BLaER1 treated with 17β-estradiol and CSF1 and Interleukin-3, amounts not matched to agents 10 nM and 100 nM (cell line): ENCODE data around the gene TNFRSF12A.

ENCODE experiments used
- H3K27ac ChIP-seq, 11 experiments: shearing (Covaris generic); formaldehyde crosslinking; 2 replicates each; pipeline ENCODE4 v1.8.1; 2022
- H3K27me3 ChIP-seq, 11 experiments: shearing (Covaris generic); formaldehyde crosslinking; 2 replicates each; pipeline ENCODE4 v1.8.1; 2022
- H3K36me3 ChIP-seq, 11 experiments: shearing (Covaris generic); formaldehyde crosslinking; 2 replicates each; pipeline ENCODE4 v1.8.1; 2022
- H3K4me1 ChIP-seq, 10 experiments: shearing (Covaris generic); formaldehyde crosslinking; 2 replicates each; pipeline ENCODE4 v1.8.1; 2022
- H3K4me2 ChIP-seq, 11 experiments: shearing (Covaris generic); formaldehyde crosslinking; 2 replicates each; pipeline ENCODE4 v1.8.1; 2022
- H3K4me3 ChIP-seq, 10 experiments: shearing (Covaris generic); formaldehyde crosslinking; 2 replicates each; pipeline ENCODE4 v1.8.1; 2022
- H3K9ac ChIP-seq, 11 experiments: shearing (Covaris generic); formaldehyde crosslinking; 2 replicates each; pipeline ENCODE4 v1.8.1; 2022
- H3K9me3 ChIP-seq, 11 experiments: shearing (Covaris generic); formaldehyde crosslinking; replicated peaks in 1 of 11; 2 replicates each; pipeline ENCODE4 v1.8.1; 2022
- H4K20me1 ChIP-seq, 11 experiments: shearing (Covaris generic); formaldehyde crosslinking; 2 replicates each; pipeline ENCODE4 v1.8.1; 2022
- Cebpa-rat ChIP-seq, 11 experiments: shearing (Covaris generic); IDR thresholded peaks; 2 replicates each; pipeline ENCODE4 v1.8.1; 2022

The TNFRSF12A gene

GRCh38 chr16:2981899-2982250 is 38.3 kb upstream of the TNFRSF12A start:
- no peaks in the 10 kb centered on the region for H3K9me3 ChIP-seq
- H3K36me3 ChIP-seq = peaks cover 0 to 19% (median 14%) of the 10 kb centered on the region in 11 experiments; a peak in 10 of 22 replicates
- no peak overlapping the region; a peak in 1 of 22 replicates for H3K27ac ChIP-seq
- peaks cover 0 to 19% (median 14%) of the 10 kb centered on the region in 11 experiments; a peak in 16 of 22 replicates for H4K20me1 ChIP-seq
- TF ChIP-seq Cebpa-rat (IDR thresholded peaks at IDR 0.05) = no peak
- H3K4me2 ChIP-seq = peak overlapping the region in 10 of 11 experiments; percentile 89 to 99 (median 96); a peak in 17 of 22 replicates
- 0 out of 22 replicates have a peak, but pooled peaks cover 0 to 3% (median 0%) of the 10 kb centered on the region in 11 experiments for H3K27me3 ChIP-seq
- H3K4me1 ChIP-seq = peaks cover 30 to 74% (median 71%) of the 10 kb centered on the region in 10 experiments
- H3K4me3 ChIP-seq = no peak overlapping the region
- peak overlapping the region in 5 of 11 experiments; percentile 22 to 95 (median 91); a peak in 8 of 22 replicates for H3K9ac ChIP-seq

DNA sequence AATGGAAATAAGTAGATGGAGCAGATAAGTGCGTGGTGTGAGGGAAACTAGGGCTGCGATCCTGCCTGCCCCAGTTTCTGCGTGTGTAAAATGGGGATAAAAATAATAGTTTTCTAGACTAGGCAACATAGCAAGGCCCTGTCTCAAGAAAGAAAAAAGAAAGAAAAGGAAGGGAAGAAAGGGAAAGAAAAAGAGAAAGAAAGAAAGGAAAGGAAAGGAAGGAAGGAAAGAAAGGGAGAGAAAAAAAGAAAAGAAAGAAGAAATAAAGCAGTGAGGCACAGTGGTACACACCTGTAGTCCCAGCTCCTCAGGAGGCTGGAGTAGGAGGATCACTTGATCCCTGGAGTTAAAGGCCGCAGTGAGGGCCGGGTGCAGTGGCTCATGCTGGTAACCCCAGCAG is 37.8 kb upstream of the TNFRSF12A start:
- peaks cover 0 to 14% (median 8%) of the 10 kb centered on the region in 11 experiments; a peak in 9 of 22 replicates for H3K36me3 ChIP-seq
- 0 out of 22 replicates have a peak, but pooled peaks cover 0 to 3% (median 0%) of the 10 kb centered on the region in 11 experiments for H3K27me3 ChIP-seq
- peaks cover 30 to 74% (median 66%) of the 10 kb centered on the region in 10 experiments for H3K4me1 ChIP-seq
- no peak for TF ChIP-seq Cebpa-rat (IDR thresholded peaks at IDR 0.05)
- peaks cover 0 to 16% (median 10%) of the 10 kb centered on the region in 11 experiments; a peak in 14 of 22 replicates for H4K20me1 ChIP-seq
- H3K4me3 ChIP-seq = no peak overlapping the region
- H3K9me3 ChIP-seq = no peaks in the 10 kb centered on the region
- H3K4me2 ChIP-seq = peak overlapping the region in 10 of 11 experiments; percentile 75 to 99 (median 88); a peak in 17 of 22 replicates
- no peak overlapping the region for H3K27ac ChIP-seq
- 0 out of 22 replicates have a peak overlapping the region, but pooled peaks of 2 of the 11 experiments have one; percentile 29 to 35 for H3K9ac ChIP-seq

GRCh38 chr16:2983706-2984136 is 36.4 kb upstream of the TNFRSF12A start:
- peaks cover 0 to 8% (median 0%) of the 10 kb centered on the region in 11 experiments; a peak in 6 of 22 replicates for H4K20me1 ChIP-seq
- H3K9ac ChIP-seq = peak overlapping the region; percentile 39 to 60 (median 54); a peak in 17 of 22 replicates
- peaks cover 0 to 4% (median 0%) of the 10 kb centered on the region in 11 experiments; a peak in 1 of 22 replicates for H3K27me3 ChIP-seq
- peak overlapping the region in 9 of 10 experiments; percentile 29 to 55 (median 43); a peak in 12 of 20 replicates for H3K4me3 ChIP-seq
- TF ChIP-seq Cebpa-rat (IDR thresholded peaks at IDR 0.05) = no peak
- peaks cover 0 to 3% (median 0%) of the 10 kb centered on the region in 11 experiments; a peak in 2 of 22 replicates for H3K36me3 ChIP-seq
- peak overlapping the region in 1 of 11 experiments; percentile 16; a peak in 1 of 22 replicates for H3K27ac ChIP-seq
- peak overlapping the region; percentile 75 to 99 (median 87) for H3K4me2 ChIP-seq
- H3K9me3 ChIP-seq = no peaks in the 10 kb centered on the region
- H3K4me1 ChIP-seq = peaks cover 30 to 63% (median 52%) of the 10 kb centered on the region in 10 experiments

GRCh38 chr16:2985462-2985861 is 34.7 kb upstream of the TNFRSF12A start:
- peaks cover 23 to 51% (median 41%) of the 10 kb centered on the region in 10 experiments for H3K4me1 ChIP-seq
- no peak overlapping the region for H3K27ac ChIP-seq
- H3K4me2 ChIP-seq = no peak overlapping the region
- peaks cover 8 to 22% (median 9%) of the 10 kb centered on the region in 11 experiments; a peak in 20 of 22 replicates for H3K27me3 ChIP-seq
- peak overlapping the region in 1 of 11 experiments; percentile 1; a peak in 1 of 22 replicates for H3K9ac ChIP-seq
- TF ChIP-seq Cebpa-rat (IDR thresholded peaks at IDR 0.05) = no peak
- no peaks in the 10 kb centered on the region for H3K36me3 ChIP-seq
- peaks cover 0 to 3% (median 0%) of the 10 kb centered on the region in 11 experiments; a peak in 5 of 22 replicates for H4K20me1 ChIP-seq
- H3K9me3 ChIP-seq = no peaks in the 10 kb centered on the region
- H3K4me3 ChIP-seq = no peak overlapping the region

- no peaks in the 10 kb centered on the region for H3K36me3 ChIP-seq
- no peak overlapping the region for H3K4me3 ChIP-seq
- peak overlapping the region in 3 of 11 experiments; percentile 1 to 33 (median 19); a peak in 3 of 22 replicates for H3K9ac ChIP-seq
- no peak overlapping the region for H3K27ac ChIP-seq
- no peak for TF ChIP-seq Cebpa-rat (IDR thresholded peaks at IDR 0.05)
- H3K4me1 ChIP-seq = peaks cover 21 to 47% (median 38%) of the 10 kb centered on the region in 10 experiments
- H3K4me2 ChIP-seq = peak overlapping the region in 1 of 11 experiments; percentile 21; a peak in 1 of 22 replicates
- peaks cover 0 to 7% (median 0%) of the 10 kb centered on the region in 11 experiments; a peak in 5 of 22 replicates for H4K20me1 ChIP-seq
- H3K27me3 ChIP-seq = peaks cover 13 to 26% (median 14%) of the 10 kb centered on the region in 11 experiments; a peak in 20 of 22 replicates
- no peaks in the 10 kb centered on the region for H3K9me3 ChIP-seq
Measured at GRCh38 chr16:2985893-2986355, 34.2 kb upstream of the TNFRSF12A start.

DNA sequence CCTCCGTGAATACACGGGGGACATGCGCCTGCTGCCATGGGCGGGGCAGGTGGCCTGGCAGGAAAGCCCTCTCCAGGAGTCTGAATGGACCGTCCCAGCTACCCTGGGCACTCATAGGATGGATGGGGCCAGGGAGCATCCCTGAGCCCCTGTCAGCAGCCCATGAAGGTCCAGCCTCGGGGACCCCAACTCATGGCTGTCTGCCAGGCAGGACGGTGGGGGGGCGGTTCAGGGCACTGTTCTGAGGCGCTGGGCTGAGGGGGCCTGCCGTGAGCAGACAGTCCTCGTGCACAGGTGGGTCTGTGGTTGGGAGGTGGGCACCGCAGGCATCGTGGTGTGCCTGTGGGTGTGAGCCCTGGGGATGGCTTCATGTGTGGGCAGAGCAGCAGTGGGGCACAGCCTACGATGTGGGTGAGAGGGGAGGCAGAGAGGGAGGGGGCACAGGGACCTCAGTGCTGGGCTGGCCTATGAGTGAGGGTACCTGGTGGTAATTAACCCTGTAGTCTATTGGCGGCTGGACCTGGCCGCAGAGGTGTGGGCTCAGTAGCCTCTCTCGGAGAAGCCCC is 33.5 kb upstream of the TNFRSF12A start:
- Histone ChIP-seq H3K9me3 (no peaks in the 10 kb centered on the region), H3K4me3 (no peak overlapping the region), H3K27ac (no peak overlapping the region), H3K4me2 (peak overlapping the region in 6 of 11 experiments; percentile 10 to 37 (median 21); a peak in 6 of 22 replicates), H3K9ac (peak overlapping the region in 2 of 11 experiments; percentile 19 to 33; a peak in 3 of 22 replicates), H3K4me1 (peaks cover 15 to 39% (median 30%) of the 10 kb centered on the region in 10 experiments; a peak in 19 of 20 replicates), H4K20me1 (peaks cover 0 to 14% (median 0%) of the 10 kb centered on the region in 11 experiments; a peak in 5 of 22 replicates), H3K27me3 (peaks cover 13 to 34% (median 21%) of the 10 kb centered on the region in 11 experiments; a peak in 20 of 22 replicates), H3K36me3 (no peaks in the 10 kb centered on the region)
- TF ChIP-seq Cebpa-rat (IDR thresholded peaks at IDR 0.05) = no peak

GRCh38 chr16:2987286-2987685 is 32.9 kb upstream of the TNFRSF12A start:
- Histone ChIP-seq H3K4me1 (peaks cover 14 to 33% (median 25%) of the 10 kb centered on the region in 10 experiments; a peak in 19 of 20 replicates), H3K36me3 (no peaks in the 10 kb centered on the region), H3K9ac (peak overlapping the region in 3 of 11 experiments; percentile 10 to 19 (median 13); a peak in 2 of 22 replicates), H3K27ac (no peak overlapping the region), H3K4me3 (no peak overlapping the region), H3K27me3 (peaks cover 13 to 38% (median 24%) of the 10 kb centered on the region in 11 experiments; a peak in 20 of 22 replicates), H4K20me1 (peaks cover 0 to 14% (median 0%) of the 10 kb centered on the region in 11 experiments; a peak in 5 of 22 replicates), H3K9me3 (no peaks in the 10 kb centered on the region), H3K4me2 (peak overlapping the region in 4 of 11 experiments; percentile 10 to 37 (median 20); a peak in 3 of 22 replicates)
- TF ChIP-seq Cebpa-rat (IDR thresholded peaks at IDR 0.05) = no peak

- Histone ChIP-seq H3K27me3 (peaks cover 13 to 41% (median 24%) of the 10 kb centered on the region in 11 experiments; a peak in 20 of 22 replicates), H3K9ac (peak overlapping the region in 2 of 11 experiments; percentile 13 to 30; a peak in 2 of 22 replicates), H3K4me2 (no peak overlapping the region), H3K27ac (no peak overlapping the region), H4K20me1 (peaks cover 0 to 14% (median 0%) of the 10 kb centered on the region in 11 experiments; a peak in 5 of 22 replicates), H3K4me1 (peaks cover 10 to 28% (median 19%) of the 10 kb centered on the region in 10 experiments; a peak in 19 of 20 replicates), H3K9me3 (no peaks in the 10 kb centered on the region), H3K4me3 (no peak overlapping the region), H3K36me3 (no peaks in the 10 kb centered on the region)
- no peak for TF ChIP-seq Cebpa-rat (IDR thresholded peaks at IDR 0.05)
Measured at GRCh38 chr16:2987833-2988232, 32.3 kb upstream of the TNFRSF12A start.
